Keratinocyte (primary cell): ENCODE results near the gene TCN1. TPM values are rescaled to one million over a fixed set of nuclear protein-coding genes. Genes with fewer than 3 reads are reported as not detected.

ENCODE experiments used
- DNase-seq: peaks from one replicate; pipeline ENCODE4 v3.0.0-alpha.2; 2011; ENCODE audit warnings: low read depth, missing footprints, low spot score
- FAIRE-seq: peaks from 2 replicates; lab custom pipeline; 2011; peaks lifted over from hg19 to GRCh38; lab: Jason Lieb, UNC
- H2AFZ ChIP-seq: 2 replicates; pipeline ENCODE4 v1.6.0; 2012; ENCODE audit warnings: low read length, control low read depth, inconsistent platforms; ENCODE audit not compliant: control insufficient read depth
- H3K27ac ChIP-seq: 2 replicates; pipeline ENCODE4 v1.5.1; 2011; ENCODE audit warnings: low read length; ENCODE audit not compliant: control insufficient read depth, insufficient read depth
- H3K27me3 ChIP-seq: 3 replicates; pipeline ENCODE4 v1.6.0; 2011; ENCODE audit warnings: low read length; ENCODE audit not compliant: control insufficient read depth, insufficient read depth; ENCODE audit errors: extremely low read depth
- H3K36me3 ChIP-seq, 2 experiments: 2 replicates in 1 of 2; 3 replicates in 1 of 2; pipeline ENCODE4 v1.5.1; 2011; ENCODE audit warnings: low read length in 2 of 2, mild to moderate bottlenecking in 1 of 2; ENCODE audit not compliant: control insufficient read depth in 2 of 2, insufficient read depth in 2 of 2; ENCODE audit errors: extremely low read depth in 1 of 2
- H3K4me1 ChIP-seq: 3 replicates; pipeline ENCODE4 v1.5.1; 2011; ENCODE audit warnings: low read length; ENCODE audit not compliant: control insufficient read depth, insufficient read depth; ENCODE audit errors: extremely low read depth
- H3K4me2 ChIP-seq: 3 replicates; pipeline ENCODE4 v1.6.0; 2011; ENCODE audit warnings: low read depth, low read length; ENCODE audit not compliant: control insufficient read depth, insufficient read depth; ENCODE audit errors: extremely low read depth
- H3K4me3 ChIP-seq, 3 experiments: fragments of 200-600 bp in 1 of 3; sonication (generic) in 1 of 3; 2 replicates in 2 of 3; 3 replicates in 1 of 3; pipeline ENCODE4 v1.5.1; 2011 to 2016; ENCODE audit warnings: low read length in 3 of 3, mild to moderate bottlenecking in 3 of 3, control low read depth in 2 of 3, inconsistent platforms in 1 of 3, low read depth in 1 of 3, mixed read lengths in 1 of 3, mixed run types in 1 of 3, moderate library complexity in 1 of 3; ENCODE audit not compliant: control insufficient read depth in 2 of 3, insufficient read depth in 2 of 3; ENCODE audit errors: extremely low read depth in 1 of 3
- H3K79me2 ChIP-seq: 2 replicates; pipeline ENCODE4 v1.6.0; 2012; ENCODE audit warnings: low read length; ENCODE audit not compliant: control insufficient read depth, insufficient read depth
- H3K9ac ChIP-seq: 3 replicates; pipeline ENCODE4 v1.6.0; 2011; ENCODE audit warnings: low read length; ENCODE audit not compliant: control insufficient read depth, insufficient read depth; ENCODE audit errors: extremely low read depth
- H3K9me1 ChIP-seq: 3 replicates; pipeline ENCODE4 v1.6.0; 2011; ENCODE audit warnings: low read length; ENCODE audit not compliant: control insufficient read depth, insufficient read depth; ENCODE audit errors: extremely low read depth
- H3K9me3 ChIP-seq: 2 replicates; pipeline ENCODE4 v1.5.1; 2012; ENCODE audit warnings: low read depth, low read length; ENCODE audit not compliant: control insufficient read depth
- H4K20me1 ChIP-seq: 3 replicates; pipeline ENCODE4 v1.6.0; 2011; ENCODE audit warnings: low read length; ENCODE audit not compliant: control insufficient read depth, insufficient read depth; ENCODE audit errors: extremely low read depth
- CTCF ChIP-seq, 3 experiments: IDR thresholded peaks in 1 of 3; conservative IDR thresholded peaks in 1 of 3; optimal IDR thresholded peaks in 1 of 3; 2 replicates in 2 of 3; 3 replicates in 1 of 3; pipeline versions ENCODE3 to v1.5.1; 2011; ENCODE audit warnings: low read length in 3 of 3, mild to moderate bottlenecking in 3 of 3, moderate library complexity in 2 of 3, control low read depth in 1 of 3, inconsistent platforms in 1 of 3; ENCODE audit not compliant: insufficient read depth in 2 of 3; ENCODE audit errors: extremely low read depth in 1 of 3
- EZH2 ChIP-seq: IDR thresholded peaks from one replicate; pipeline ENCODE4 v1.6.1; 2012; ENCODE audit warnings: inconsistent platforms, mild to moderate bottlenecking, low read length, moderate library complexity
- dilution Hi-C: fragments of 300-500 bp; cut with MboI; formaldehyde crosslinking; loops from one replicate; pipeline ENCODE4 v1.7.0; 2020; ENCODE audit warnings: low sequenced_read_pairs; ENCODE audit not compliant: extremely low pct_ligation_motif_present
- polyA plus RNA-seq, 5 experiments: library from polyadenylated mRNA; depleted of rRNA in 3 of 5; stranded (reverse) in 3 of 5; stranded (forward) in 1 of 5; unstranded in 1 of 5; fragments of >200 nt; gene quantifications; 1 replicate in 1 of 5; 2 replicates in 3 of 5; 3 replicates in 1 of 5; pipeline versions ENCODE4 v1.2.1 to v1.2.3, GENCODE V29; 2011 to 2012; ENCODE audit warnings: missing spikeins in 2 of 5, low read depth in 1 of 5, low replicate concordance in 1 of 5

The TCN1 gene
- polyA plus RNA-seq, 1 donor (not counting 4 experiments of a cell fraction or from before 2014, with no cell fraction given): 3.7 TPM

- no peaks in the 10 kb centered on the region for H3K79me2 ChIP-seq
- no peak overlapping the region for H3K4me2 ChIP-seq
- H3K4me3 ChIP-seq: no peak overlapping the region
- no peak overlapping the region for H2AFZ ChIP-seq
- no peaks in the 10 kb centered on the region for H3K36me3 ChIP-seq
- DNase-seq (no peak), FAIRE-seq (no peak)
- no peaks in the 10 kb centered on the region for H3K9me3 ChIP-seq
- no peaks in the 10 kb centered on the region for H3K4me1 ChIP-seq
- dilution Hi-C loops: no loop called here
- H4K20me1 ChIP-seq: no peaks in the 10 kb centered on the region
- no peaks in the 10 kb centered on the region for H3K27me3 ChIP-seq
- no peaks in the 10 kb centered on the region for H3K9me1 ChIP-seq
- no peak overlapping the region for H3K9ac ChIP-seq
- no peak for TF ChIP-seq CTCF (optimal IDR thresholded peaks at IDR 0.05 in 1 of 3, IDR thresholded peaks at IDR 0.05 in 1 of 3, conservative IDR thresholded peaks at IDR 0.05 in 1 of 3; ENCODE audit: extremely low read depth in 1 of 3, insufficient read depth in 2 of 3, low read length in 3 of 3)
- no peak for TF ChIP-seq EZH2
- H3K27ac ChIP-seq: no peak overlapping the region
Measured at GRCh38 chr11:59877784-59878183, 11.5 kb upstream of the TCN1 start.

- Histone ChIP-seq H3K79me2 (no peaks in the 10 kb centered on the region), H3K27ac (no peak overlapping the region), H3K4me2 (no peak overlapping the region), H3K9me1 (no peaks in the 10 kb centered on the region), H3K4me1 (no peaks in the 10 kb centered on the region), H2AFZ (no peak overlapping the region), H3K36me3 (no peaks in the 10 kb centered on the region), H3K4me3 (no peak overlapping the region), H3K9me3 (no peaks in the 10 kb centered on the region), H3K9ac (no peak overlapping the region), H3K27me3 (no peaks in the 10 kb centered on the region), H4K20me1 (no peaks in the 10 kb centered on the region)
- TF ChIP-seq EZH2 (no peak), CTCF (optimal IDR thresholded peaks at IDR 0.05 in 1 of 3, IDR thresholded peaks at IDR 0.05 in 1 of 3, conservative IDR thresholded peaks at IDR 0.05 in 1 of 3; ENCODE audit: extremely low read depth in 1 of 3, insufficient read depth in 2 of 3, low read length in 3 of 3) (no peak)
- FAIRE-seq (no peak), DNase-seq (no peak)
- dilution Hi-C loops: no loop called here
Measured at GRCh38 chr11:59877325-59877724, 11.0 kb upstream of the TCN1 start.
